Measurements from ENCODE around the gene EXOC3L2. TPM values are rescaled to one million over a fixed set of nuclear protein-coding genes. Genes with fewer than 3 reads are reported as not detected.
A peak's percentile ranks its signal among the peaks of the same experiment; 100 is the strongest.

EXOC3L2 gene
- total and polyA plus RNA-seq, 2 of the 8 experiments (the other 6 are each of a cell fraction or from before 2014, with no cell fraction given), result 1.4 to 1.6 TPM

- ChIA-PET POLR2A (ENCODE audit: partially characterized antibody) (interaction anchor here (1.0 kb wide), 1 partner anchor 89 kb away, joined by 3 read pairs; no protein-coding TSS in a partner anchor), CTCF (ENCODE audit: partially characterized antibody) (interaction anchor here (0.9 to 2.0 kb wide), 4 partner anchors 11 to 29 kb away, joined by 3 to 6 read pairs (median 4); no protein-coding TSS in a partner anchor)
- Histone ChIP-seq H3K27me3 (replicated peaks in 1 of 4; ENCODE audit: control insufficient read depth in 3 of 4, extremely low read depth in 1 of 4, insufficient read depth in 3 of 4, low read length in 3 of 4) (no peaks in the 10 kb centered on the region), H3K23me2 (ENCODE audit: low read depth, low read length) (peaks cover 9% of the 10 kb centered on the region), H3K56ac (replicated peaks; ENCODE audit: insufficient read length, low read depth, low read length) (no peak overlapping the region), H3K79me1 (ENCODE audit: low read depth, low read length) (peaks cover 5% of the 10 kb centered on the region), H2AK5ac (ENCODE audit: low read depth, low read length) (0 out of 2 replicates have a peak overlapping the region, but pooled peaks have one; percentile 39), H4K5ac (ENCODE audit: insufficient read length, low read depth, low read length) (no peak overlapping the region), H4K91ac (replicated peaks; ENCODE audit: insufficient read length, low read length) (no peak overlapping the region), H4K8ac (ENCODE audit: extremely low read depth, insufficient read depth, low read length) (no peak overlapping the region), H3K9me3 (ENCODE audit: insufficient read depth in 2 of 2, low read depth in 1 of 2, low read length in 1 of 2) (no peaks in the 10 kb centered on the region), H3K27ac (ENCODE audit: low read depth, low read length) (no peak overlapping the region), H3K4me3 (ENCODE audit: extremely low read depth in 1 of 4, insufficient read depth in 2 of 4, low read depth in 3 of 4, low read length in 4 of 4) (no peak overlapping the region), H3K4me1 (replicated peaks in 1 of 4; ENCODE audit: control insufficient read depth in 3 of 4, insufficient read depth in 4 of 4, low read length in 3 of 4) (peaks cover 0 to 5% (median 0%) of the 10 kb centered on the region in 4 experiments; a peak in 5 of 7 replicates), H3K14ac (ENCODE audit: insufficient read length) (no peak overlapping the region), H4K20me1 (replicated peaks in 1 of 2; ENCODE audit: control insufficient read depth in 1 of 2, insufficient read depth in 2 of 2, low read length in 2 of 2) (peaks cover 2% of the 10 kb centered on the region in 2 experiments), H3K4me2 (ENCODE audit: insufficient read depth in 1 of 2, low read depth in 2 of 2, low read length in 2 of 2) (no peak overlapping the region; a peak in 1 of 4 replicates), H2BK120ac (replicated peaks; ENCODE audit: low read depth, low read length) (no peak overlapping the region), H2BK15ac (ENCODE audit: low read length) (no peak overlapping the region), H2AFZ (ENCODE audit: low read length) (no peak overlapping the region), H2BK5ac (ENCODE audit: low read depth, low read length) (no peak overlapping the region), H2BK20ac (ENCODE audit: low read length) (no peak overlapping the region), H3K36me3 (ENCODE audit: control insufficient read depth in 2 of 4, insufficient read depth in 4 of 4, low read length in 3 of 4) (no peaks in the 10 kb centered on the region), H3K18ac (ENCODE audit: extremely low read depth, low read length) (no peak overlapping the region), H3K23ac (ENCODE audit: insufficient read length) (no peak overlapping the region), H2BK12ac (ENCODE audit: low read depth, low read length) (no peak overlapping the region), H3K9ac (replicated peaks in 1 of 4; ENCODE audit: extremely low read depth in 1 of 4, low read depth in 3 of 4, low read length in 3 of 4) (no peak overlapping the region), H3K4ac (replicated peaks; ENCODE audit: insufficient read length, low read depth, low read length) (no peak overlapping the region), H3K79me2 (ENCODE audit: control insufficient read depth in 1 of 2, insufficient read depth in 2 of 2, low read length in 2 of 2) (peaks cover 0 to 9% of the 10 kb centered on the region in 2 experiments; a peak in 1 of 4 replicates)
- WGBS, 2 experiments (ENCODE audit: extremely low coverage in 1 of 2, insufficient coverage in 1 of 2, insufficient read length in 1 of 2, insufficient replicate concordance in 2 of 2, low coverage in 1 of 2, low lambda C conversion rate in 2 of 2, missing lambda C conversion rate in 1 of 2), result 83% methylated on average over 7 of the region's 7 CpGs; no CpG with 5 or more reads in 1 of the 2 experiments
- no peak for DNase-seq (ENCODE audit: low read depth in 1 of 2, low spot score in 2 of 2)
- no peak for FAIRE-seq
- TF ChIP-seq CTCF (IDR thresholded peaks at IDR 0.05; ENCODE audit: control extremely low read depth in 1 of 3, insufficient read depth in 1 of 3, low read depth in 1 of 3, low read length in 3 of 3), result no peak
- no peak for TF ChIP-seq CHD2 (IDR thresholded peaks at IDR 0.05; ENCODE audit: low read length)
- no peak for TF ChIP-seq ASH2L (IDR thresholded peaks at IDR 0.05; ENCODE audit: low read length)
- TF ChIP-seq USF2 (IDR thresholded peaks at IDR 0.05; ENCODE audit: low read length), result no peak
- TF ChIP-seq NANOG (IDR thresholded peaks at IDR 0.05; ENCODE audit: insufficient read depth, low read depth, low read length, poor library complexity, severe bottlenecking), result no peak
- no peak for TF ChIP-seq CTBP2 (IDR thresholded peaks at IDR 0.05; ENCODE audit: borderline replicate concordance, insufficient read depth, insufficient read length, low read length)
- TF ChIP-seq RAD21 (IDR thresholded peaks at IDR 0.05 in 1 of 2, conservative IDR thresholded peaks at IDR 0.05 in 1 of 2; ENCODE audit: low read depth in 2 of 2, low read length in 2 of 2), result no peak
- no peak for TF ChIP-seq CREB1 (IDR thresholded peaks at IDR 0.05)
- TF ChIP-seq RXRA (IDR thresholded peaks at IDR 0.05; ENCODE audit: insufficient read depth, low read depth, low read length), result no peak
- no peak for TF ChIP-seq JUND (IDR thresholded peaks at IDR 0.05; ENCODE audit: low read length)
These were observed 64.3 kb downstream of the EXOC3L2 start for GRCh38 chr19:45180936-45181335.

All from H1 (cell line).